Erythroblast (primary cell): ENCODE measurements around the gene SERPINB4.
"Not testable (repeated sequence)": the region's sequence is repeated elsewhere in the genome, so short reads cannot be mapped to it uniquely, and the experiment has no call there.

Experiments
- GATA1 ChIP-seq: IDR thresholded peaks from 2 replicates; pipeline ENCODE4 v1.6.1; 2011; ENCODE audit warnings: low read depth, mild to moderate bottlenecking, control low read depth, low read length, moderate library complexity
- POLR2A ChIP-seq: IDR thresholded peaks from 2 replicates; pipeline ENCODE4 v1.6.1; 2011; ENCODE audit warnings: mild to moderate bottlenecking, low read length

DNA sequence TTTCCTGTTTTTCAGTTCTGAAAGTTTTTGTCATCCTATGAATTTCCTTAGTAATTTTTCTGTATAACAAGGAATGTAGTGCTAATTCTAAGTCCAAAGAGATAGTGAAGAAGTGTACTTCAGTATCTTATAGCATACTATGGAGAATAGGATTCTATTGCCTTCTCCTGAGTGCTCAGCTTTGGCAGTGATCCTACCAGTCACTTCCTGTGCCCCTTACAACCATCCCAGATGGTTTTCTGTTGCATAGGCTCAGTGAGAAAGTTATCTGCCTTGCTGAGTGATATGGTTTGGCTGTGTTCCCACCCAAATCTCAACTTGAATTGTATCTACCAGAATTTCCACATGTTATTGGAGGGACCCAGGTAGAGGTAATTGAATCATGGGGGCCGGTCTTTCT is 638 bp upstream of the SERPINB4 start:
- not testable (repeated sequence) for TF ChIP-seq POLR2A, GATA1
